Peyer's patch (tissue), 4 donors: ENCODE measurements around the gene KCNB1.

Source experiments
- CTCF ChIP-seq, 6 experiments: fragments of 450-650 bp in 4 of 6; fragments of 200-600 bp in 2 of 6; sonication (generic) in 1 of 6; IDR thresholded peaks; one replicate each; pipeline ENCODE4 v1.5.1; 2017 to 2019; ENCODE audit warnings: antibody characterized with exemption in 6 of 6, mild to moderate bottlenecking in 3 of 6, moderate library complexity in 1 of 6
- POLR2A ChIP-seq, 2 donors: fragments of 450-650 bp; IDR thresholded peaks; one replicate each; pipeline ENCODE4 v1.5.1; 2017; ENCODE audit warnings: antibody characterized with exemption in 2 of 2, mild to moderate bottlenecking in 2 of 2, moderate library complexity in 2 of 2

GRCh38 chr20:49471397-49471796 is 11.1 kb downstream of the KCNB1 start:
- no peak for TF ChIP-seq CTCF (IDR thresholded peaks at IDR 0.05)
- TF ChIP-seq POLR2A (IDR thresholded peaks at IDR 0.05): no peak
